SJCRH30 (cell line): ENCODE results near the gene MCTP1. TPM values are rescaled to one million over a fixed set of nuclear protein-coding genes. Genes with fewer than 3 reads are reported as not detected.

Experiments used
- DNase-seq, 2 experiments: peaks; one replicate each; pipeline ENCODE4 v3.0.0-alpha.2; 2015 to 2020
- H3K27ac ChIP-seq: fragments of 250-450 bp; sonication (Bioruptor Pico); 2 replicates; pipeline ENCODE4 v1.5.1; 2020; ENCODE audit warnings: mild to moderate bottlenecking, moderate library complexity
- H3K27me3 ChIP-seq: fragments of 250-450 bp; sonication (Bioruptor Pico); 2 replicates; pipeline ENCODE4 v1.5.1; 2020; ENCODE audit warnings: mild to moderate bottlenecking, moderate library complexity
- H3K36me3 ChIP-seq: fragments of 250-450 bp; sonication (Bioruptor Pico); 2 replicates; pipeline ENCODE4 v1.5.1; 2020; ENCODE audit warnings: mild to moderate bottlenecking, moderate library complexity
- H3K4me1 ChIP-seq: fragments of 250-450 bp; sonication (Bioruptor Pico); 2 replicates; pipeline ENCODE4 v1.5.1; 2020; ENCODE audit warnings: mild to moderate bottlenecking, moderate library complexity
- H3K4me3 ChIP-seq: fragments of 250-450 bp; sonication (Bioruptor Pico); 2 replicates; pipeline ENCODE4 v1.5.1; 2020; ENCODE audit warnings: mild to moderate bottlenecking, moderate library complexity
- H3K9me3 ChIP-seq: fragments of 250-450 bp; sonication (Bioruptor Pico); replicated peaks from 2 replicates; pipeline ENCODE4 v1.5.1; 2020; ENCODE audit warnings: mild to moderate bottlenecking, moderate library complexity
- total RNA-seq: library from RNA; depleted of rRNA; stranded (reverse); fragments of >200 nt; shearing (Covaris generic); gene quantifications from 2 replicates; pipeline ENCODE4 v1.2.3, GENCODE V29; 2014

MCTP1 gene
- total RNA-seq, 1 experiment from 2014 or later = 1.8 TPM

- Histone ChIP-seq H3K9me3 (no peaks in the 10 kb centered on the region), H3K4me3 (no peak overlapping the region), H3K4me1 (no peaks in the 10 kb centered on the region), H3K27ac (no peak overlapping the region), H3K27me3 (no peaks in the 10 kb centered on the region), H3K36me3 (no peaks in the 10 kb centered on the region)
- DNase-seq = no peak
Observed at GRCh38 chr5:95075111-95075510, 209.8 kb downstream of the MCTP1 start.

- Histone ChIP-seq H3K4me3 (no peak overlapping the region), H3K4me1 (no peaks in the 10 kb centered on the region), H3K27me3 (no peaks in the 10 kb centered on the region), H3K9me3 (no peaks in the 10 kb centered on the region), H3K36me3 (no peaks in the 10 kb centered on the region), H3K27ac (no peak overlapping the region)
- no peak for DNase-seq
Observed at GRCh38 chr5:95072281-95072680, 212.6 kb downstream of the MCTP1 start.

- Histone ChIP-seq H3K4me1 (no peaks in the 10 kb centered on the region), H3K9me3 (no peaks in the 10 kb centered on the region), H3K27ac (no peak overlapping the region), H3K36me3 (no peaks in the 10 kb centered on the region), H3K27me3 (no peaks in the 10 kb centered on the region), H3K4me3 (no peak overlapping the region)
- no peak for DNase-seq
Observed at GRCh38 chr5:95070866-95071265, 214.0 kb downstream of the MCTP1 start.

- Histone ChIP-seq H3K36me3 (no peaks in the 10 kb centered on the region), H3K4me3 (no peak overlapping the region), H3K9me3 (no peaks in the 10 kb centered on the region), H3K4me1 (no peaks in the 10 kb centered on the region), H3K27me3 (no peaks in the 10 kb centered on the region), H3K27ac (no peak overlapping the region)
- DNase-seq = no peak
Observed at GRCh38 chr5:95070453-95070852, 214.4 kb downstream of the MCTP1 start.

- no peak overlapping the region for H3K27ac ChIP-seq
- H3K36me3 ChIP-seq = no peaks in the 10 kb centered on the region
- no peaks in the 10 kb centered on the region for H3K27me3 ChIP-seq
- H3K9me3 ChIP-seq = no peaks in the 10 kb centered on the region
- DNase-seq = no peak
- no peaks in the 10 kb centered on the region for H3K4me1 ChIP-seq
- no peak overlapping the region for H3K4me3 ChIP-seq
Observed at GRCh38 chr5:95069948-95070347, 214.9 kb downstream of the MCTP1 start.

GRCh38 chr5:95069021-95069420 lies 215.9 kb downstream of the MCTP1 start:
- H3K27me3 ChIP-seq = no peaks in the 10 kb centered on the region
- no peak overlapping the region for H3K4me3 ChIP-seq
- H3K36me3 ChIP-seq = no peaks in the 10 kb centered on the region
- no peaks in the 10 kb centered on the region; the same call in 1 of the 2 replicates for H3K4me1 ChIP-seq
- no peak for DNase-seq
- H3K9me3 ChIP-seq = no peaks in the 10 kb centered on the region
- H3K27ac ChIP-seq = no peak overlapping the region

GRCh38 chr5:95068289-95068910 lies 216.5 kb downstream of the MCTP1 start:
- Histone ChIP-seq H3K4me3 (no peak overlapping the region), H3K9me3 (no peaks in the 10 kb centered on the region), H3K36me3 (no peaks in the 10 kb centered on the region), H3K27ac (no peak overlapping the region), H3K27me3 (no peaks in the 10 kb centered on the region), H3K4me1 (no peaks in the 10 kb centered on the region; the same call in 1 of the 2 replicates)
- no peak for DNase-seq

- no peaks in the 10 kb centered on the region for H3K9me3 ChIP-seq
Observed at GRCh38 chr5:95066048-95066447, 218.8 kb downstream of the MCTP1 start.

GRCh38 chr5:95063492-95063891 lies 221.4 kb downstream of the MCTP1 start:
- Histone ChIP-seq H3K4me1 (no peaks in the 10 kb centered on the region; the same call in 1 of the 2 replicates), H3K27ac (no peak overlapping the region), H3K27me3 (no peaks in the 10 kb centered on the region), H3K36me3 (no peaks in the 10 kb centered on the region), H3K9me3 (no peaks in the 10 kb centered on the region), H3K4me3 (no peak overlapping the region)
- no peak for DNase-seq

More at GRCh38 chr5:95066048-95066447, 218.8 kb downstream of the MCTP1 start:
- no peaks in the 10 kb centered on the region for H3K27me3 ChIP-seq
- no peaks in the 10 kb centered on the region for H3K36me3 ChIP-seq
- no peak overlapping the region for H3K4me3 ChIP-seq
- DNase-seq = no peak
- no peak overlapping the region for H3K27ac ChIP-seq
- H3K4me1 ChIP-seq = no peaks in the 10 kb centered on the region; the same call in 1 of the 2 replicates

GRCh38 chr5:95060098-95060497 lies 224.8 kb downstream of the MCTP1 start:
- DNase-seq = no peak
- no peak overlapping the region for H3K27ac ChIP-seq
- H3K36me3 ChIP-seq = no peaks in the 10 kb centered on the region
- H3K27me3 ChIP-seq = no peaks in the 10 kb centered on the region
- peaks cover 5% of the 10 kb centered on the region; the same call in 1 of the 2 replicates for H3K4me1 ChIP-seq
- no peaks in the 10 kb centered on the region for H3K9me3 ChIP-seq
- no peak overlapping the region for H3K4me3 ChIP-seq

GRCh38 chr5:95059636-95060035 lies 225.3 kb downstream of the MCTP1 start:
- Histone ChIP-seq H3K4me1 (peaks cover 5% of the 10 kb centered on the region; the same call in 1 of the 2 replicates), H3K27ac (no peak overlapping the region), H3K27me3 (no peaks in the 10 kb centered on the region), H3K4me3 (no peak overlapping the region), H3K36me3 (no peaks in the 10 kb centered on the region), H3K9me3 (no peaks in the 10 kb centered on the region)
- DNase-seq = no peak

GRCh38 chr5:95057615-95058014 lies 227.3 kb downstream of the MCTP1 start:
- Histone ChIP-seq H3K4me3 (no peak overlapping the region), H3K9me3 (no peaks in the 10 kb centered on the region), H3K36me3 (no peaks in the 10 kb centered on the region), H3K4me1 (peaks cover 5% of the 10 kb centered on the region; the same call in 1 of the 2 replicates), H3K27ac (no peak overlapping the region), H3K27me3 (no peaks in the 10 kb centered on the region)
- no peak for DNase-seq

- H3K4me3 ChIP-seq = no peak overlapping the region
- no peaks in the 10 kb centered on the region for H3K9me3 ChIP-seq
- no peak overlapping the region for H3K27ac ChIP-seq
Observed at GRCh38 chr5:95053253-95053652, 231.6 kb downstream of the MCTP1 start.

GRCh38 chr5:95050708-95051107 lies 234.2 kb downstream of the MCTP1 start:
- H3K4me1 ChIP-seq = no peaks in the 10 kb centered on the region
- no peak overlapping the region for H3K4me3 ChIP-seq
- no peaks in the 10 kb centered on the region for H3K27me3 ChIP-seq
- H3K27ac ChIP-seq = no peak overlapping the region
- H3K9me3 ChIP-seq = no peaks in the 10 kb centered on the region
- H3K36me3 ChIP-seq = no peaks in the 10 kb centered on the region
- DNase-seq = no peak

More at GRCh38 chr5:95053253-95053652, 231.6 kb downstream of the MCTP1 start:
- no peak for DNase-seq
- H3K36me3 ChIP-seq = no peaks in the 10 kb centered on the region
- peaks cover 5% of the 10 kb centered on the region; the same call in 1 of the 2 replicates for H3K4me1 ChIP-seq
- no peaks in the 10 kb centered on the region for H3K27me3 ChIP-seq

- no peak for DNase-seq
- Histone ChIP-seq H3K27ac (no peak overlapping the region), H3K27me3 (no peaks in the 10 kb centered on the region), H3K36me3 (no peaks in the 10 kb centered on the region), H3K4me3 (no peak overlapping the region), H3K4me1 (peaks cover 3% of the 10 kb centered on the region; the same call in 1 of the 2 replicates), H3K9me3 (no peaks in the 10 kb centered on the region)
Observed at GRCh38 chr5:95048628-95049027, 236.3 kb downstream of the MCTP1 start.
